ENCODE results near the gene PER3. TPM values are rescaled to one million over a fixed set of nuclear protein-coding genes. Genes with fewer than 3 reads are reported as not detected.

PER3 gene
- total and polyA plus RNA-seq, 2 of the 13 experiments (the other 11 are each of a cell fraction or from before 2014, with no cell fraction given): 3.0 to 6.0 TPM

DNA sequence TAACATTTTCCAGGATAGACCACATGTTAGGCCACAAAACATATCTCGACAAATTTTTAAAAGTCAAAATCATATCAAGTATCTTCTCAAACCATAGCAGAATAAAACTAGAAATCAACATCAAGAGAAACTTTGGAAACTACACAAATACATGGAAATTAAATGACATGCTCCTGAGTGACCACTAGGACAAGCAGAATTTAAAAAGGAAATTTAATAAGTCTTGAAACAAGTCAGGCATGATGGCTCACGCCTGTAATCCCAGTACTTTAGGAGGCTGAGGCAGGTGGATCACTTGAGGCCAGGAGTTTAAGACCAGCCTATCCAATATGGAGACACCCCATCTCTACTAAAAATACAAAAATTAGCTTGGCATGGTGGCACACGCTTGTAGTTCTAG is 95.1 kb downstream of the PER3 start (continued):
- TF ChIP-seq, protein P1, sequence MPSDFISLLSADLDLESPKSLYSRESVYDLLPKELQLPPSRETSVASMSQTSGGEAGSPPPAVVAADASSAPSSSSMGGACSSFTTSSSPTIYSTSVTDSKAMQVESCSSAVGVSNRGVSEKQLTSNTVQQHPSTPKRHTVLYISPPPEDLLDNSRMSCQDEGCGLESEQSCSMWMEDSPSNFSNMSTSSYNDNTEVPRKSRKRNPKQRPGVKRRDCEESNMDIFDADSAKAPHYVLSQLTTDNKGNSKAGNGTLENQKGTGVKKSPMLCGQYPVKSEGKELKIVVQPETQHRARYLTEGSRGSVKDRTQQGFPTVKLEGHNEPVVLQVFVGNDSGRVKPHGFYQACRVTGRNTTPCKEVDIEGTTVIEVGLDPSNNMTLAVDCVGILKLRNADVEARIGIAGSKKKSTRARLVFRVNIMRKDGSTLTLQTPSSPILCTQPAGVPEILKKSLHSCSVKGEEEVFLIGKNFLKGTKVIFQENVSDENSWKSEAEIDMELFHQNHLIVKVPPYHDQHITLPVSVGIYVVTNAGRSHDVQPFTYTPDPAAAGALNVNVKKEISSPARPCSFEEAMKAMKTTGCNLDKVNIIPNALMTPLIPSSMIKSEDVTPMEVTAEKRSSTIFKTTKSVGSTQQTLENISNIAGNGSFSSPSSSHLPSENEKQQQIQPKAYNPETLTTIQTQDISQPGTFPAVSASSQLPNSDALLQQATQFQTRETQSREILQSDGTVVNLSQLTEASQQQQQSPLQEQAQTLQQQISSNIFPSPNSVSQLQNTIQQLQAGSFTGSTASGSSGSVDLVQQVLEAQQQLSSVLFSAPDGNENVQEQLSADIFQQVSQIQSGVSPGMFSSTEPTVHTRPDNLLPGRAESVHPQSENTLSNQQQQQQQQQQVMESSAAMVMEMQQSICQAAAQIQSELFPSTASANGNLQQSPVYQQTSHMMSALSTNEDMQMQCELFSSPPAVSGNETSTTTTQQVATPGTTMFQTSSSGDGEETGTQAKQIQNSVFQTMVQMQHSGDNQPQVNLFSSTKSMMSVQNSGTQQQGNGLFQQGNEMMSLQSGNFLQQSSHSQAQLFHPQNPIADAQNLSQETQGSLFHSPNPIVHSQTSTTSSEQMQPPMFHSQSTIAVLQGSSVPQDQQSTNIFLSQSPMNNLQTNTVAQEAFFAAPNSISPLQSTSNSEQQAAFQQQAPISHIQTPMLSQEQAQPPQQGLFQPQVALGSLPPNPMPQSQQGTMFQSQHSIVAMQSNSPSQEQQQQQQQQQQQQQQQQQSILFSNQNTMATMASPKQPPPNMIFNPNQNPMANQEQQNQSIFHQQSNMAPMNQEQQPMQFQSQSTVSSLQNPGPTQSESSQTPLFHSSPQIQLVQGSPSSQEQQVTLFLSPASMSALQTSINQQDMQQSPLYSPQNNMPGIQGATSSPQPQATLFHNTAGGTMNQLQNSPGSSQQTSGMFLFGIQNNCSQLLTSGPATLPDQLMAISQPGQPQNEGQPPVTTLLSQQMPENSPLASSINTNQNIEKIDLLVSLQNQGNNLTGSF (CRISPR knock-in tag; IDR thresholded peaks at IDR 0.05): no peak
- TF ChIP-seq NFIB (CRISPR knock-in tag; IDR thresholded peaks at IDR 0.05; ENCODE audit: borderline replicate concordance) (no peak), SSRP1 (CRISPR knock-in tag; IDR thresholded peaks at IDR 0.05) (no peak)

DNA sequence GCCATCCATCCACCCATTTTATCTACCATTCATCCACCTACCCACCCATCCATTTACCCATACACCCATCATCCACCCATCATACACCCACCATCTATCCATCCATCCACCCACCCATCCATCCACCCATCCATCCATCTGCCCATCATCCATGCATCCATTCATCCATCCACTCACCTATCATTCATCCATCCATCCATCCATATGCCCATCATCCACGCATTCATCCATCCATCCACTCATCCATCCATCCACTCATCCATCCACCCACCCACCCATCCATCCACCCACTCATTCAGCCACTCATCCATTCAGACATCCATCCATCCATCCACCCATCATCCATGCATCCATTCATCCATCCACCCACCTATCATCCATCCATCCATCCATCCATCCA is 100.7 kb downstream of the PER3 start:
- no peaks in the 10 kb centered on the region for H3K79me2 ChIP-seq (ENCODE audit: insufficient read depth, low read length)
- ChIA-PET POLR2A (no interaction called here), CTCF (ENCODE audit: low intra/inter-chr PET ratio, low total read pairs) (no interaction called here)
- DNase-seq (ENCODE audit: low spot score) (no peak), FAIRE-seq (no peak), ATAC-seq (no peak)
- no peak overlapping the region for H3K4me3 ChIP-seq (replicated peaks in 1 of 3; ENCODE audit: insufficient read depth in 1 of 3, low read depth in 2 of 3, low read length in 3 of 3)
- no peak overlapping the region for H3K9ac ChIP-seq (ENCODE audit: insufficient read depth, low read depth, low read length)
- intact Hi-C loops (cut with micrococcal nuclease; ENCODE audit: unreplicated experiment): no loop called here
- no peaks in the 10 kb centered on the region for H3K27me3 ChIP-seq (ENCODE audit: control insufficient read depth in 1 of 2, insufficient read depth in 2 of 2, low read length in 2 of 2)
- no peaks in the 10 kb centered on the region for H3K4me1 ChIP-seq (ENCODE audit: insufficient read depth, low read length)
- no peak overlapping the region for H3K4me2 ChIP-seq (ENCODE audit: low read depth, low read length)
- 4% methylated on average over 1 of the region's 1 CpG for WGBS (ENCODE audit: low lambda C conversion rate)
- no peaks in the 10 kb centered on the region for H3K36me3 ChIP-seq (replicated peaks in 1 of 2; ENCODE audit: control insufficient read depth in 1 of 2, insufficient read depth in 2 of 2, low read length in 2 of 2)
- TF ChIP-seq ZNF292 (CRISPR knock-in tag; IDR thresholded peaks at IDR 0.05; ENCODE audit: borderline replicate concordance, low read depth) (no peak), PHB2 (IDR thresholded peaks at IDR 0.05; ENCODE audit: partially characterized antibody) (no peak), ZNF883 (CRISPR knock-in tag; IDR thresholded peaks at IDR 0.05; ENCODE audit: not compliant biosample characterization) (no peak), CBFB (CRISPR knock-in tag; IDR thresholded peaks at IDR 0.05) (no peak), RELA (CRISPR knock-in tag; IDR thresholded peaks at IDR 0.05) (no peak), ZNF7 (CRISPR knock-in tag; IDR thresholded peaks at IDR 0.05) (no peak), FLYWCH1 (CRISPR knock-in tag; IDR thresholded peaks at IDR 0.05) (no peak), ZNF367 (CRISPR knock-in tag; IDR thresholded peaks at IDR 0.05; ENCODE audit: borderline replicate concordance) (no peak), FIP1L1 (IDR thresholded peaks at IDR 0.05; ENCODE audit: borderline replicate concordance, insufficient read depth, low read depth, low read length) (no peak), ZNF256 (CRISPR knock-in tag; conservative IDR thresholded peaks at IDR 0.05) (no peak)
- TF ChIP-seq, protein P2, sequence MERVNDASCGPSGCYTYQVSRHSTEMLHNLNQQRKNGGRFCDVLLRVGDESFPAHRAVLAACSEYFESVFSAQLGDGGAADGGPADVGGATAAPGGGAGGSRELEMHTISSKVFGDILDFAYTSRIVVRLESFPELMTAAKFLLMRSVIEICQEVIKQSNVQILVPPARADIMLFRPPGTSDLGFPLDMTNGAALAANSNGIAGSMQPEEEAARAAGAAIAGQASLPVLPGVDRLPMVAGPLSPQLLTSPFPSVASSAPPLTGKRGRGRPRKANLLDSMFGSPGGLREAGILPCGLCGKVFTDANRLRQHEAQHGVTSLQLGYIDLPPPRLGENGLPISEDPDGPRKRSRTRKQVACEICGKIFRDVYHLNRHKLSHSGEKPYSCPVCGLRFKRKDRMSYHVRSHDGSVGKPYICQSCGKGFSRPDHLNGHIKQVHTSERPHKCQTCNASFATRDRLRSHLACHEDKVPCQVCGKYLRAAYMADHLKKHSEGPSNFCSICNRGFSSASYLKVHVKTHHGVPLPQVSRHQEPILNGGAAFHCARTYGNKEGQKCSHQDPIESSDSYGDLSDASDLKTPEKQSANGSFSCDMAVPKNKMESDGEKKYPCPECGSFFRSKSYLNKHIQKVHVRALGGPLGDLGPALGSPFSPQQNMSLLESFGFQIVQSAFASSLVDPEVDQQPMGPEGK (CRISPR knock-in tag; IDR thresholded peaks at IDR 0.05): no peak
- no TSS peak for BruUV-seq (replicated peaks)
- in situ Hi-C loops (cut with HindIII; ENCODE audit: extremely low pct_ligation_motif_present, low pct_unique_long_range_greater_than_20kb): no loop called here
- H3K9me3 ChIP-seq (ENCODE audit: low read length): no peaks in the 10 kb centered on the region
- no peaks in the 10 kb centered on the region for H4K20me1 ChIP-seq (ENCODE audit: insufficient read depth, low read length)
- H2AFZ ChIP-seq (ENCODE audit: low read length): no peak overlapping the region
- H3K27ac ChIP-seq (ENCODE audit: extremely low read length, insufficient read depth, low read length): no peak overlapping the region
